Neuronal stem cell (in vitro differentiated cells): ENCODE results near the gene CEP57.

ENCODE experiments used
- DNase-seq: peaks from one replicate; pipeline ENCODE4 v3.0.0-alpha.2; 2013; ENCODE audit warnings: low spot score
- H2AFZ ChIP-seq: one replicate; pipeline ENCODE4 v1.6.1; 2013; ENCODE audit warnings: mild to moderate bottlenecking, low read length, inconsistent platforms
- H2AK5ac ChIP-seq: 2 replicates; pipeline ENCODE4 v1.6.1; 2013; ENCODE audit warnings: low read depth, mild to moderate bottlenecking, inconsistent platforms, low read length, moderate library complexity, mixed read lengths
- H2BK120ac ChIP-seq: 2 replicates; pipeline ENCODE4 v1.6.1; 2013; ENCODE audit warnings: low read depth, mild to moderate bottlenecking, inconsistent platforms, low read length, moderate library complexity, mixed read lengths
- H2BK12ac ChIP-seq: one replicate; pipeline ENCODE4 v1.6.1; 2013; ENCODE audit warnings: low read length, inconsistent platforms
- H2BK15ac ChIP-seq: 2 replicates; pipeline ENCODE4 v1.6.1; 2013; ENCODE audit warnings: mild to moderate bottlenecking, low read length, inconsistent platforms, mixed read lengths
- H2BK5ac ChIP-seq: one replicate; pipeline ENCODE4 v1.6.1; 2013; ENCODE audit warnings: inconsistent platforms, mild to moderate bottlenecking, low read length, moderate library complexity
- H3K14ac ChIP-seq: one replicate; pipeline ENCODE4 v1.6.1; 2013; ENCODE audit warnings: low read length, inconsistent platforms
- H3K18ac ChIP-seq: 2 replicates; pipeline ENCODE4 v1.6.1; 2013; ENCODE audit warnings: low read length, inconsistent platforms
- H3K23ac ChIP-seq: 2 replicates; pipeline ENCODE4 v1.6.1; 2013; ENCODE audit warnings: low read depth, mild to moderate bottlenecking, mixed read lengths, low read length, inconsistent platforms; ENCODE audit not compliant: poor library complexity
- H3K27ac ChIP-seq: replicated peaks from 3 replicates; pipeline ENCODE4 v1.5.1; 2013; ENCODE audit warnings: low read length, inconsistent platforms
- H3K27me3 ChIP-seq, 3 experiments: 2 replicates each; pipeline ENCODE4 v1.6.1; 2013; ENCODE audit warnings: low read length in 3 of 3, mild to moderate bottlenecking in 2 of 3, inconsistent platforms in 1 of 3, low read depth in 1 of 3, mixed read lengths in 1 of 3, moderate library complexity in 1 of 3; ENCODE audit not compliant: control insufficient read depth in 3 of 3, insufficient read depth in 3 of 3
- H3K36me3 ChIP-seq, 2 donors: replicated peaks in 1 of 2; 2 replicates each; pipeline ENCODE4 v1.6.1; 2013; ENCODE audit warnings: low read length in 2 of 2; ENCODE audit not compliant: control insufficient read depth in 2 of 2, insufficient read depth in 2 of 2
- H3K4ac ChIP-seq: 2 replicates; pipeline ENCODE4 v1.6.1; 2013; ENCODE audit warnings: inconsistent platforms, mild to moderate bottlenecking, low read length, moderate library complexity
- H3K4me1 ChIP-seq, 2 donors: 1 replicate in 1 of 2; 2 replicates in 1 of 2; pipeline ENCODE4 v1.6.1; 2013; ENCODE audit warnings: low read length in 2 of 2, low read depth in 1 of 2; ENCODE audit not compliant: control insufficient read depth in 2 of 2, insufficient read depth in 1 of 2
- H3K4me2 ChIP-seq: one replicate; pipeline ENCODE4 v1.6.1; 2013; ENCODE audit warnings: mild to moderate bottlenecking, low read length, inconsistent platforms; ENCODE audit not compliant: insufficient read depth, poor library complexity, severe bottlenecking
- H3K4me3 ChIP-seq, 2 donors: 2 replicates each; pipeline ENCODE4 v1.5.1; 2013; ENCODE audit warnings: low read length in 2 of 2, mild to moderate bottlenecking in 2 of 2, inconsistent platforms in 1 of 2, moderate library complexity in 1 of 2
- H3K79me1 ChIP-seq: one replicate; pipeline ENCODE4 v1.6.1; 2013; ENCODE audit warnings: low read depth, mild to moderate bottlenecking, inconsistent platforms, low read length, moderate library complexity
- H3K9ac ChIP-seq: one replicate; pipeline ENCODE4 v1.6.1; 2013; ENCODE audit warnings: mild to moderate bottlenecking, low read depth, low read length, inconsistent platforms; ENCODE audit not compliant: poor library complexity
- H3K9me3 ChIP-seq, 2 donors: replicated peaks in 1 of 2; 2 replicates each; pipeline versions ENCODE3 to v1.6.1; 2013; ENCODE audit warnings: low read length in 2 of 2, mild to moderate bottlenecking in 2 of 2, inconsistent platforms in 1 of 2, low read depth in 1 of 2, mixed read lengths in 1 of 2, moderate library complexity in 1 of 2; ENCODE audit not compliant: control insufficient read depth in 2 of 2, insufficient read depth in 1 of 2
- H4K8ac ChIP-seq: one replicate; pipeline ENCODE4 v1.6.1; 2013; ENCODE audit warnings: low read depth, mild to moderate bottlenecking, inconsistent platforms, low read length, moderate library complexity
- H4K91ac ChIP-seq: one replicate; pipeline ENCODE4 v1.6.1; 2013; ENCODE audit warnings: low read length, low read depth, mild to moderate bottlenecking, inconsistent platforms; ENCODE audit not compliant: poor library complexity
- WGBS, 2 donors: extraction: QIAGEN DNeasy Blood & Tissue Kit; methylation state at CpG; one replicate each; pipeline ENCODE4 v1.1.7; 2013; ENCODE audit warnings: missing lambda C conversion rate in 2 of 2, mixed read lengths in 1 of 2; ENCODE audit not compliant: insufficient read length in 2 of 2, insufficient replicate concordance in 1 of 2; ENCODE audit errors: extremely low coverage in 2 of 2; 5-methylcytosine and 5-hydroxymethylcytosine counted together

The CEP57 gene

GRCh38 chr11:95762534-95762933 is 27.8 kb upstream of the CEP57 start:
- Histone ChIP-seq H3K14ac (no peak overlapping the region), H2BK15ac (no peak overlapping the region), H3K27ac (no peak overlapping the region), H2AFZ (no peak overlapping the region), H3K9ac (no peak overlapping the region), H3K36me3 (no peaks in the 10 kb centered on the region), H3K4ac (no peak overlapping the region), H2AK5ac (no peak overlapping the region), H3K18ac (no peak overlapping the region), H2BK120ac (no peak overlapping the region), H3K79me1 (no peaks in the 10 kb centered on the region), H3K4me2 (no peak overlapping the region), H3K23ac (no peak overlapping the region), H3K9me3 (no peaks in the 10 kb centered on the region), H3K4me3 (no peak overlapping the region), H2BK12ac (no peak overlapping the region), H3K27me3 (peaks cover 0 to 3% (median 0%) of the 10 kb centered on the region in 3 experiments), H3K4me1 (no peaks in the 10 kb centered on the region), H4K8ac (no peak overlapping the region), H4K91ac (no peak overlapping the region), H2BK5ac (no peak overlapping the region)
- DNase-seq = no peak
- 100% methylated on average over 1 of the region's 3 CpGs; no CpG with 5 or more reads in 1 of the 2 donors for WGBS, 2 donors

DNA sequence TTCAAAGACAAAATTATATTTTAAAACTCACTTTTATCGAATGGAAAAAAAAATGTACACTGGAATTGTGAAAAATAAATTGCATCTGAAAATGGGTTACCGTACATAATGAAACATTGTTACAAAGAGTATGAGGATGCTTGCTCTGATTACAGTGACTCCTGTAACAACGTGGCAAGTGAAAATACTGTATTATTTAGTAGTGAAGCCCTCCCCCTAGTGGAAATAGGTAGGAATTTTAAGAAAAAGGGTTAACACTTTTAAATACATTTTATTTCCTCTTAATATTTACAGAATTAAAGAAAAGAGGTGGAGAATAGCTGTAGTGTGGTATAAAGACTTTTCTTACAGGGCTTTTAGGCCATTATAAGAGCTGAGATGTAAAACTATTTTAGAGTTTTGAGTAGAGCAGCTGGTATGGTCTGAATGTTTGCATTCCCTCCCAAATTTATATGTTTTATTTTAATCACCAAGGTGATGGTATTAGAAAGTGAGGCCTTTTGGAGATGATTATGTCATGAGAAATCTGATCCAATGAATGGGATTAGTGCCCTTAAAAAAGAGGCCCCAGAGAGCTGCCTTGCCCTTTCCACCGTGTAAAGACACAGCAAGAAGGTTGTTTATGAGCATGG is 25.9 kb upstream of the CEP57 start:
- WGBS, 2 donors = no CpG with 5 or more reads among the region's 4 CpGs
- no peak for DNase-seq
- H3K79me1 ChIP-seq = no peaks in the 10 kb centered on the region

DNA sequence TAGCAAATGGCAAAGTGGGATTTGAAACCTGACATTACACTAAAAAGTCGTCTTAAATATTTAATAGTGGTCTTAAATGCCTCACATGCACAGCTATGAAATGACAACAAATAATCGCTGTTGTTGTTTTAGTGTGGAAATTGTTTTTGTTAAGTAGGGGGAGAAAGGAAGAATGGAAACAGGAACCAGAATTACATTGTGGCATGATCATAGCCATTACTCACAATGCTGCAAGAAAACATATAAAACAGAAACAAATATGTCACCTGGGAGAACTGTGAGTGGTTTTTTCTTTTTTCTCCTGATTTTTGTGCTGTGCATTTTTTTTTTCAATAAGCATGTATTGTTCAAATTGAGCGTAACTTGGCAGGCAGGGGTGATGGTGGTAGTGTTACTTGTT is 23.6 kb upstream of the CEP57 start:
- Histone ChIP-seq H2BK15ac (no peak overlapping the region), H2BK5ac (no peak overlapping the region), H3K14ac (no peak overlapping the region), H2AK5ac (no peak overlapping the region), H3K18ac (no peak overlapping the region), H3K4me1 (no peaks in the 10 kb centered on the region), H3K4me3 (no peak overlapping the region), H3K23ac (no peak overlapping the region), H3K36me3 (peaks cover 0 to 39% of the 10 kb centered on the region in 2 donors), H4K91ac (no peak overlapping the region), H3K4ac (no peak overlapping the region), H3K9me3 (no peaks in the 10 kb centered on the region), H3K27ac (no peak overlapping the region), H4K8ac (no peak overlapping the region), H3K4me2 (no peak overlapping the region), H2BK12ac (no peak overlapping the region), H2AFZ (no peak overlapping the region), H3K9ac (no peak overlapping the region), H3K27me3 (no peaks in the 10 kb centered on the region), H3K79me1 (no peaks in the 10 kb centered on the region), H2BK120ac (no peak overlapping the region)
- DNase-seq = no peak
- no CpG with 5 or more reads among the region's 3 CpGs for WGBS, 2 donors

More for the DNA sequence above, 25.9 kb upstream of the CEP57 start:
- H2BK5ac ChIP-seq = no peak overlapping the region
- no peak overlapping the region for H3K4me2 ChIP-seq
- H3K4me3 ChIP-seq = no peak overlapping the region
- no peak overlapping the region for H2BK15ac ChIP-seq
- H2BK120ac ChIP-seq = no peak overlapping the region
- no peak overlapping the region for H2BK12ac ChIP-seq
- H2AK5ac ChIP-seq = no peak overlapping the region
- no peaks in the 10 kb centered on the region for H3K9me3 ChIP-seq
- peaks cover 0 to 15% of the 10 kb centered on the region in 2 donors for H3K36me3 ChIP-seq
- H4K91ac ChIP-seq = no peak overlapping the region
- H3K14ac ChIP-seq = no peak overlapping the region
- no peaks in the 10 kb centered on the region for H3K4me1 ChIP-seq
- peak overlapping the region; percentile 5 for H2AFZ ChIP-seq
- no peak overlapping the region for H3K4ac ChIP-seq
- no peak overlapping the region for H4K8ac ChIP-seq
- no peak overlapping the region for H3K9ac ChIP-seq
- no peak overlapping the region for H3K18ac ChIP-seq
- no peak overlapping the region for H3K27ac ChIP-seq
- no peak overlapping the region for H3K23ac ChIP-seq
- no peaks in the 10 kb centered on the region for H3K27me3 ChIP-seq

DNA sequence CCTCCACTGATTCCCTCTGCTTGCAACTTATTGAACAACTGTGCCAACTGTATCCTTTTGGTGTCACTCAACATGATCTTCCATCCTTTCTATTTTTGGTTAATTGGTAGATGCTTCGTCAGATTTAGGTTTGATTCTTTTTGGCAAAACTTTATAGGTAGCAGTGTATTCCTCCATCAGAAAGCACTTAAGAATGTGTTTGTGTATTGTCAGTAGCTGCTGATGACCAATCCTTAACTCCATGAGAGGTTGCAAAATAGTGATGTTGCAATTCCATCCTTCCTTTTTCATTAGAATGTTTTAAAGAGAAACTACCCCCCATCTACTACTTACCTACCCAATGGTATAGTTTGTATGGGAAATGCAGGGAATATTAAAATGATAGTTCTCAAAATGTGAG is 22.8 kb upstream of the CEP57 start:
- H3K14ac ChIP-seq = no peak overlapping the region
- H2AFZ ChIP-seq = no peak overlapping the region
- H4K91ac ChIP-seq = no peak overlapping the region
- no peak overlapping the region for H3K4me3 ChIP-seq
- H3K79me1 ChIP-seq = no peaks in the 10 kb centered on the region
- H3K4me1 ChIP-seq = no peaks in the 10 kb centered on the region
- no peak overlapping the region for H2AK5ac ChIP-seq
- WGBS, 2 donors = no CpG with 5 or more reads among the region's 1 CpG
- H3K9me3 ChIP-seq = no peaks in the 10 kb centered on the region
- no peak overlapping the region for H3K4me2 ChIP-seq
- no peak overlapping the region for H4K8ac ChIP-seq
- H2BK5ac ChIP-seq = no peak overlapping the region
- H3K27me3 ChIP-seq = no peaks in the 10 kb centered on the region
- no peak overlapping the region for H3K4ac ChIP-seq
- H2BK12ac ChIP-seq = no peak overlapping the region
- H2BK120ac ChIP-seq = no peak overlapping the region
- peaks cover 0 to 47% of the 10 kb centered on the region in 2 donors for H3K36me3 ChIP-seq
- no peak overlapping the region for H3K9ac ChIP-seq
- H3K27ac ChIP-seq = no peak overlapping the region
- no peak for DNase-seq
- no peak overlapping the region for H3K18ac ChIP-seq
- no peak overlapping the region for H3K23ac ChIP-seq
- no peak overlapping the region for H2BK15ac ChIP-seq
